Coronary artery (tissue), 2 donors: ENCODE data around the gene UNC13C.
"Not testable (repeated sequence)": the region's sequence is repeated elsewhere in the genome, so short reads cannot be mapped to it uniquely, and the experiment has no call there.

Source experiments
- DNase-seq: peaks from one replicate; pipeline ENCODE4 v3.0.0-alpha.2; 2017; ENCODE audit warnings: low spot score
- H3K27ac ChIP-seq, 2 donors: fragments of 200-600 bp; sonication (generic); one replicate each; pipeline ENCODE4 v1.5.1; 2016 to 2019
- H3K4me3 ChIP-seq: fragments of 200-600 bp; sonication (generic); 2 replicates; pipeline ENCODE4 v1.5.1; 2016; ENCODE audit warnings: mild to moderate bottlenecking, moderate library complexity
- CTCF ChIP-seq: fragments of 200-600 bp; sonication (generic); IDR thresholded peaks from one replicate; pipeline ENCODE4 v1.5.1; 2019; ENCODE audit warnings: antibody characterized with exemption

Gene UNC13C

DNA sequence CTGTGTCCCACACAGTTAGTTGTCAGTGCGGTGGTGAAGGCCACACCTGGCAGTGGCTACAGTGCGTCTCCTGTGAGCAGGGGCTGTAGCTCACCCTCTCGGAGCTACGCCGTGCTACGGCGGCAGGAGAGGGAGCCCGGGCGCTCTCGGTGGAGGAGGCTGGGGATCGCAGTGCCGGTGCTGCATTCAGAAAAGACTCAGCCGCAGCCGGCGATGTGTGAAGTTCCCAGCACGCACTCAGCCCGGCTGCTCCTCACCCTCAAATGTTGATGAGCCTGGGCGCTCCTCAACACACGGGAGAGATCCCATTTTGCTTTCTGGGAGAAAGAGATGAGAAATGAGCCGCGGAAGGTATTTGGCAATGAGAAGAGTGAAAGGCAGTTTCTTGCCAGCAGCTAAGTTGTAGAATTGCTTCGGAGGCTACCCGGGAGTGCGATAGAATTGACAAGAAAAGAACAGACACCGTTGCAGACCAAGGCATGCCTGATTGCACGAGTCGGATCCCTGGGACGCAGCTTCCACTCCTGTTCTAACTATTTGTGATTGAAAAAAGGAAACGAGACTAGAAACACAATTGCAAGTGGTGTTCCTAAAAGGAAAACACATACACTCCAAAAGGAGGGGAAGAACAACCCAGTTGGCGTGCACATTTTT, at the start of gene UNC13C:
Gene UNC13C, plus strand, starts transcription at position 189 of the 654 bp plus-strand sequence. CDS start 34,463 bp downstream, outside the sequence.
- Histone ChIP-seq H3K4me3 (peak within 1 kb of the TSS; percentile 61), H3K27ac (peak within 1 kb of the TSS; percentile 51 to 74)
- no peak for DNase-seq
- TF ChIP-seq CTCF = no peak

DNA sequence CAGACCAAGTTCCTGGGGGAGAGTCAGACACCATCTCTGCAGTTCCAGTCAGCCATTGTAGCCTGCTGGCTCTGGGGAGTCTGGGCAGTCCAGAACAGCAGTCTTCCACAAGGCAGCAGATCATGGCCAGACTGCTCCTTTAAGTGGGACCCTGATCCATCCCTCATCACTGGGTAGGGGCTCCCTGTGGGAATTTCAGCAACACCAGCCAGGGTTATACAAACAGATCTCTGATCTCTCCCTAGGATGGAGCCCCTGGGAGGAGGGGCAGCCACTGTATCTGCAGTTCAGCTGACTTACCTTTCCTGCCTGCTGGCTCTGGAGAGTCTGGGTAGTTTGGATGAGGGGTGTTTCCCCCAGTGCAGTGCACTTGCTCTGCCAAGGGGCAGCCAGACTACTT, 42.1 kb upstream of the UNC13C start:
- no peak for TF ChIP-seq CTCF
- Histone ChIP-seq H3K4me3 (no peak overlapping the region), H3K27ac (no peak overlapping the region)
- DNase-seq = no peak

- DNase-seq, H3K4me3 ChIP-seq, H3K27ac ChIP-seq: not testable (repeated sequence)
These were observed 40.6 kb upstream of the UNC13C start for GRCh38 chr15:53937632-53938031.

DNA sequence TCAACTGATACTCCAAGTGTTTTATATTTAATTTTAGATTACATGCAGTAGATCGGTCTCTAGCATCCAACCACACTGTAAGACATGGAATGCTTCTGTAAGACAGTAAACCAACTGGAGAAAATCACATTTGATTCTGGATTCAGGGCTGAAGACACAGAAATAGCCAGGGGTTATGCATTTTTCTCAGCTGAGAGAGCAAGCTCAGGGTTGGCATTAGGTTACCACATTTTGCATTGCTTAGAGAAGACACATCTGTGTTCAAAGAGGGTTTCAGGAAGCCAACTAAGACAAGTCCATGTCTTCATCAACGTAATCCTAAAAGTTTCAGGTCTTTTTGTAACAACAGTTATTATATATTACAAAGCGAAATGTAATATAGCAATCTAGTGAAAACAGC, 27.7 kb upstream of the UNC13C start:
- no peak for TF ChIP-seq CTCF
- Histone ChIP-seq H3K27ac (no peak overlapping the region), H3K4me3 (no peak overlapping the region)
- no peak for DNase-seq

DNA sequence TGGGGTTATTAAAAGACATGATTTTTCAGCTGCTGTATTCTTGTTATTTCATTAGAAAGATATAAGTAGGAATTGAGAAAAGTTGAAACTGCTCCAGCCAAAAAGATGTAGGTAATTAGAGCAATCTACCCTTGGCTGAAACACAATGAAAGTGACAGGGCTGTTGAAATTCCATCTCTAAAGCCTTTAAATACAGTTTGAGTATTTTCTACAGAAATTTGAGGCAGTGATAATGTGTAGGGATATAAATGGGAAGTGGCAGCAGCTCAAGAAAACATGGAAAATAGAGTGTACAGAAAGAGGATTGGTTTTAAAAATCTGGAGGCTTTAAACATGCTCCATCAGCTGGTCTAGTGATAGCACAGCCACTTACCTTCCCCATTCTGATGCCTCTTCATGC, 22.8 kb upstream of the UNC13C start:
- no peak for TF ChIP-seq CTCF
- H3K27ac ChIP-seq = no peak overlapping the region
- H3K4me3 ChIP-seq = no peak overlapping the region
- DNase-seq = no peak

GRCh38 chr15:53962646-53963561, 15.3 kb upstream of the UNC13C start:
- Histone ChIP-seq H3K4me3 (no peak overlapping the region), H3K27ac (no peak overlapping the region)
- no peak for DNase-seq
- TF ChIP-seq CTCF = no peak

GRCh38 chr15:53963801-53964200, 14.4 kb upstream of the UNC13C start:
- Histone ChIP-seq H3K27ac (no peak overlapping the region), H3K4me3 (no peak overlapping the region)
- TF ChIP-seq CTCF = no peak
- no peak for DNase-seq
